ENCODE results near the gene S1PR5.

DNA sequence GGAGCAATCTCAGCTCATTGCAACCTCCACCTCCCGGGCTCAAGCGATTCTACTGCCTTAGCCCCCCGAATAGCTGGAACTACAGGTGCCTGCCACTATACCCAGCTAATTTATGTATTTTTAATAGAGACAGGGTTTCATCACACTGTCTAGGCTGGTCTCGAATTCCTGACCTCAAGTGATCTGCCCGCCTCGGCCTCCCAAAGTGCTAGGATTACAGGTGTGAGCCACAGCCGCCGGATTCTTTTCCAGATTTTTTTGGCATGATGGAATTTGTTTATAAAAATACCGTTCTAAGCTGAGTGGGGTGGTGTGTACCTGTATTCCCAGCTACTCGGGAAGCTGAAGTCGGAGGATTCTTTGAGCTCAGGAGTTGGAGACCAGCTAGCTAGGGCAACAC lies 20.4 kb upstream of the S1PR5 start:
- no peak for TF ChIP-seq FOXK2 (IDR thresholded peaks at IDR 0.05)
- no peak for TF ChIP-seq FOXM1 (IDR thresholded peaks at IDR 0.05; ENCODE audit: borderline replicate concordance)
- no peak for TF ChIP-seq SP1 (IDR thresholded peaks at IDR 0.05)
- TF ChIP-seq ELF4 (IDR thresholded peaks at IDR 0.05): no peak
- no peak for TF ChIP-seq NFRKB (IDR thresholded peaks at IDR 0.05)
- TF ChIP-seq HDGF (IDR thresholded peaks at IDR 0.05; ENCODE audit: borderline replicate concordance): no peak
- TF ChIP-seq TARDBP (IDR thresholded peaks at IDR 0.05): no peak
- TF ChIP-seq, protein P1, sequence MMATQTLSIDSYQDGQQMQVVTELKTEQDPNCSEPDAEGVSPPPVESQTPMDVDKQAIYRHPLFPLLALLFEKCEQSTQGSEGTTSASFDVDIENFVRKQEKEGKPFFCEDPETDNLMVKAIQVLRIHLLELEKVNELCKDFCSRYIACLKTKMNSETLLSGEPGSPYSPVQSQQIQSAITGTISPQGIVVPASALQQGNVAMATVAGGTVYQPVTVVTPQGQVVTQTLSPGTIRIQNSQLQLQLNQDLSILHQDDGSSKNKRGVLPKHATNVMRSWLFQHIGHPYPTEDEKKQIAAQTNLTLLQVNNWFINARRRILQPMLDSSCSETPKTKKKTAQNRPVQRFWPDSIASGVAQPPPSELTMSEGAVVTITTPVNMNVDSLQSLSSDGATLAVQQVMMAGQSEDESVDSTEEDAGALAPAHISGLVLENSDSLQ (IDR thresholded peaks at IDR 0.05): no peak
- TF ChIP-seq BHLHE40 (IDR thresholded peaks at IDR 0.05; ENCODE audit: borderline replicate concordance): no peak
- no peak for TF ChIP-seq L3MBTL2 (conservative IDR thresholded peaks at IDR 0.05)
- no peak for TF ChIP-seq CTBP1 (IDR thresholded peaks at IDR 0.05; ENCODE audit: borderline replicate concordance)

Data from HEK293T (cell line).